Stimulated activated CD8-positive, alpha-beta memory T cell treated with anti-CD3 and anti-CD28 coated beads, Interleukin-7, amount 100 ng/mL, for 1 hour (primary cell): Measurements from ENCODE around the gene SH3RF3.

ENCODE experiments used
- DNase-seq, 2 donors: peaks; one replicate each; pipeline ENCODE4 v3.0.0-alpha.2; 2020; ENCODE audit warnings: low read depth in 2 of 2

SH3RF3 gene

DNA sequence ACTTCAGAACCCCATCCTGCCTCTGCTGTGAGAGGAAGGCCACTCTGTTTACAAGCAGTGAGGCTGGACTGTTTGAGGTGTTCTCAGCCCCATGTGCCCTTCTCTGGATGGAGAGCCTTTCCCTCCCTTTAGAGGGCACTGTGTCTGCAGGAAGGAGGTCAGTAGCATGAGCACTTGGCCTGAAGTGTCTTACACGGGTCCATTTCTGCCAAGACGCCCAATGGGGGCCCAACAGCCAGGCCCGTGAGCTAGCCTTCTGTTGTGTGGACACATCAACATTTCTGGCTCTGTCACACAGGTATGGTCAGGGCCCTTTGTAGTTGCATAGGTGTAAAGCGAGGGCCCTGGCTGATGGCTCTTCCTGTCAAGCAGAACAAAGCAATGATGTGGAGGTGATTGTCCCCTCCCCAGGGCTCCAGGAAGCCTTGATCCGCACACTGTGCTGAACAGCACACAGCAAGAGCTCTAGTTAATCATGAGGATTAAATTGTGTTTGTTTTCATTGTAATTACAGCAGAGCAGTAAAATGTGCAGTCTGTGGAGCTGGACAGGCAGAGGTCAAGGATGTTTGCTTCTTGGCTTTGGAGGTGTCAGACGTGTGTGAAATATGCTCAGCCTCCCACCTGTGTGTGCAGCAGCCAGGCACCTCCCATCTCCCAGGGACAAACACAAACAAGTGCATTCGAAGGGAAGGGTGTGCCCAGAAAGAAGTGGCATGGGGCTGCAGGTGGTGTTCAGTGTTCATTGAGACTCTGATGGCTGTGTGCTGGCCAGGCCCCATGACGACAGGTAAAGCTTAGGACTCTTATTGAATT is 132.1 kb downstream of the SH3RF3 start:
- DNase-seq: no peak

DNA sequence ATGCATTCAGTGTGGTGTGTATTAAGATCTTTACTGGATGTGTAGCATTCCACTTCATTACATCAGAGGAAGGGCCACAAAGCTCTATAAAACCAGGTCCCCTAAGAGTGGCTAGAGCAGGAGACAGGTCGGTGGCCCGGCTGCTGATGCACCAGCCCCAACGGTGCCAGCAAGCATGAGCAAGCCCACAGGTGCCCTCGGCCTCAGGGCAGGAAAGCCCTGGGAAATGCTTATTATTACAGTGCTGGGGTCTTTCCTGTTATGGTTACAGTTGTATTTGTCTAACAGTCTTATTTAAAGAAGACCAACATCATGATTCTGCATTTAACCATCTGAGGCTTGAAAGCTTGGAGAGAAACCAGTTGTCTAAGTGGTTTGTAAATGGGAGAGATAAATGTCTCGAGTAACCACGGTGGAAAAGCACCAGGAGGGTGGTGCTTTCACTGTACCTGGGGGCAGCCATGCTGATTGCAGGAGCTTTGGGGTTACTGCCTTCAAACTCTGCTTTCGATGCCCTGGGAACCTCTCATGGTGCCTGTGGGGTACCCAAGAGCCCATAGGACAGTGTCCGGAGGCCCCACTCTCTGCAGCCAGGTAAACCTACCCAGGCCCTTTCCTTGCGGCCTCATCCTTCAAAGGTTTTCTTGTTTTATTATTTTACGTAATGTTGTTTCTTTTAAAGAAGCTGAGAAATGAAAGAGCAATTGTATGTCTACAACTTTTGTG is 133.1 kb downstream of the SH3RF3 start:
- no peak for DNase-seq

DNA sequence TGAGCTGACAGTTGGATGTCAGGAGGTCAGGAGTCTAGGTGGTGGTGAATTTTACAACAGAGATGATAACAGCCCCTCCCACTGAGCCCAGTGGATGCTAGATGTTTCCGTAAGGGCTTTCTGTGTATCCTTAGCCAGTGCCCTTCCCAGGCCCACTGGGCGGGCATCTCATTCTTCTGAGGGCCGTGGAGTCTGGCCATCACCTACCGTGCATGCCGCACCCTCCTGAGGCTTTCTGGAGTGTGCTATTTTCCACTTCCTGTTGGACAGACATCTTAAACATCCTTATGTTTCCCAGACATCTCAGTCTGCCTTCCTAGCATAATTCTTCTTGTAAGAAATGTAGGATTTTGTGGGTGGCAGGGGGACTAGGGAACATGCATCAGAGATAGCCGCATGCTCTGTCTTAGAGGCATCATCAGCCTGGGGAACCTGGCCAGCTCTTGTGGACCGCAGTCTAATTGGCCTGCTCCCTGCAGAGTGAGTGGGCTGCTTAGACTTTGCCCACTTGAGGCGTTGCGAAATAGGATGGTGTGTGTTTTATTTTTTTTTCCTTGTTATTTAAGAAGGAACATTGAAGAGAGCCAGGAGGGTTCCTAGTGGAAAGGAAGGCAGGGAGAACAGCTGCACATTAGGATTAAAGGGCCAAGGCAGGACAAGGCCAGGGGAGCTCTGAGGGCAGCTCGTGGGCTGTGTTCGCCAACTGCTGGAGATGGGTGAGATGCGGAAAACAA is 135.8 kb downstream of the SH3RF3 start:
- DNase-seq: no peak

DNA sequence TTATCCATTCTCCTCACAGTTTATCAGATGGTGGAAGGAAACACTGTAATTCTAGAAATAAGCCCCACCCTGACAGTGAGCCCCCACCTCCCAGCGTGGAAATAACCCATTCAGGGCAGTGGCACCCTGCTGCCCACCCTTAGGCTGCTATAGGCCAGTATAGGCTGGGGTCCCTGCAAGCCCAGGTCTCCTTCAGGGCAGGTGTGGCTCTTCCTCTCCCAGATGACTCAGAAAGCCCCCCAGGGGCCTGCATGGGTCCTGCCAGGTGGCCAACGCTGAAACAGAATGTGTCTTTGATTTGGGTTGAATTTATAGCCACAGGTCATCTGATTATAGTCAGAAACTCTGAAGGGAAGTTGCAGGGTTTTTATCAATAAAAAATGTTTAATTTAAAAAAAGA is 136.4 kb downstream of the SH3RF3 start:
- no peak for DNase-seq

DNA sequence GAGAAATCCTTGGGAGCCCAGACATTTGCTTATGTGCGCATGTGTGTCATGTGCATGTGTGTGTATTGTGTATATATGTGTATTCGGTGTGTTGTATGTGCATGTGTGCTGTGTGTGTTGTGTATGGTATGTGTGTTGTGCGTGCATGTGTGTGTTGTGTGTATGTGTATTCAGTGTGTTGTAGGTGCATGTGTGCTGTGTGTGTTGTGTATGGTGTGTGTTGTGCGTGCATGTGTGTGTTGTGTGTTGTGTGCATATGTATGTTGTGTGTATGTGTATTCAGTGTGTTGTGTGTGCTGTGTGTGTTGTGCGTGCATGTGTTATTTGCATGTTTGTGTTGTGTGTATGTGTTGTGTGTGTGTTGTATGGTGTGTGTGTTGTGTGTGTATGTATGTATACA is 136.9 kb downstream of the SH3RF3 start:
- no peak for DNase-seq

DNA sequence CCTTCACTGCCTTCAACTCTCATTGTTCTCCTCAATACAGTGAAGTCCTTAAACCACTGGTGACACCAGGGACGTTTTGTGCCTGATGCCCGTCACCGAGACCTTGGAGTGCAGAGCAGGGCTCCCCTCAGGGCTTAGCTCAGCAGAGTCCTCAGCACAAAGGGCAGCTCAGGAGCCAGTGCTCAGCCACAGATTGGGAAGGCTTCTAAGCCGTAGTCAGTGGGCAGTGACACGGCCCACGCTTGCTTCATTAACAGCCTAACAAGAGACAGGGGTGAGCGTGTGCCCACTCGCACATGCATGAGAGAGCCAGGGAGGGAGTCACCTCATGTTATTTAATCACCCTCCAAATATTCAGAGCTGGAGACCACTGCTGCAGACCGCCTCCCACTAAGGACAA is 137.5 kb downstream of the SH3RF3 start:
- no peak for DNase-seq

DNA sequence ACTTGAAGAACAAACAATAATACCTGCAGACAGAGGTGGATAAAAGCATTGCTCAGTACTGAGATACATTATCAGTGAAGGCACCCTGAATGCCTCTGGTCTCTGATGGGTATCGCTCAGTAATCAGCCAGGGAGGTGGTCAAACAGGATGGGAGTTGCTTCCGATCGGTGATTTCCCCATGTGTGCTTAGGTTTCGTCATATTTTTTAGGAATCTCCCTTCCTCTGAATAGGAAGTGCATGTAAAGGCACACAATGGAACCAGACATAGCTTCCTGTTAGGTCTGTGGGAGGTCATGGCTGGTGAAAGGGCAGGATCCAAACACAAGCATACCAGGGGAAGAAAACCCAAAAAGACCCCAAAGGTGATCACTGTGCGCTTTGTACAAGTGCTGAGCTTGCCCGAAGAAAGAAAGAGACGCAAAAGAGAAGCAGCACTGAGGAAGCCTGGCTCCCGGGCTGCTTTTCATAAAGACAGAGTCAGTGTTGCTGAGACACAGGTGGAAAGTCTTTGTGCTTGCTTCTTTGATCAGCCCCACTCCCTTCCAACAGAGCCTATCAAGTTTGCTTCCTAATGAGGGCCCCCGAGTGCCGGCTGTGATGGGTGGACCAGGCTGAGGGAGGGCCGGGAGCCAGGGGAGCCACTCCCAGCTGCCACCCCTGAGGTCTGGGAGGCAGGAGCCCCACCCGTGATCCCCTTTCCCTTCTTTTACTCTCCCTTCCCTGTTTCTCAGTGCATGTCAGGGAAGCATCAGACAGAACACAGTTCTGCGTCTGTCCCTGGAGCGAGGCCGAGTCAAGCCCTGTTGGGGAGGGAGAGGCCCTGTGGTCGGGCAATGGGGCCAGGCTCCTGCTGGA is 138.2 kb downstream of the SH3RF3 start:
- DNase-seq: no peak

DNA sequence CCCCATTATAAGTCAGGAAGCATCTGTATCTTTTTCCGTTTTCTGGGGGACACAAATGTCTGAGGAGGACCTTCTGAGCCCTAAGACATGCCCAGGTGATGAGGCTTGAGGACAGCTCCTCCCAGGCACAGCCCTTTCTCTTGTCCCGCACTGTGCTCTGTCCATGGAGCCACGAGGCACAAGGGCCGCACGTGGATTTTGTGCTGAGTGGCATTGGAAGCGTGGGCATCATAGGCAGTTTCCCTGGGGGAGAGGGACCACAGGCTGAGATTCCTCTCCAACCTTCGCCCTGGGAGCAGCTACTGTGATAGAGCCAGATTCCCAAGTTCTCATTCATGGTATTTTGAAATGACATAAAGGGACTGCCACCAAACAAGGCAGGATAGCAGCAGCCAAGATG is 139.9 kb downstream of the SH3RF3 start:
- no peak for DNase-seq

DNA sequence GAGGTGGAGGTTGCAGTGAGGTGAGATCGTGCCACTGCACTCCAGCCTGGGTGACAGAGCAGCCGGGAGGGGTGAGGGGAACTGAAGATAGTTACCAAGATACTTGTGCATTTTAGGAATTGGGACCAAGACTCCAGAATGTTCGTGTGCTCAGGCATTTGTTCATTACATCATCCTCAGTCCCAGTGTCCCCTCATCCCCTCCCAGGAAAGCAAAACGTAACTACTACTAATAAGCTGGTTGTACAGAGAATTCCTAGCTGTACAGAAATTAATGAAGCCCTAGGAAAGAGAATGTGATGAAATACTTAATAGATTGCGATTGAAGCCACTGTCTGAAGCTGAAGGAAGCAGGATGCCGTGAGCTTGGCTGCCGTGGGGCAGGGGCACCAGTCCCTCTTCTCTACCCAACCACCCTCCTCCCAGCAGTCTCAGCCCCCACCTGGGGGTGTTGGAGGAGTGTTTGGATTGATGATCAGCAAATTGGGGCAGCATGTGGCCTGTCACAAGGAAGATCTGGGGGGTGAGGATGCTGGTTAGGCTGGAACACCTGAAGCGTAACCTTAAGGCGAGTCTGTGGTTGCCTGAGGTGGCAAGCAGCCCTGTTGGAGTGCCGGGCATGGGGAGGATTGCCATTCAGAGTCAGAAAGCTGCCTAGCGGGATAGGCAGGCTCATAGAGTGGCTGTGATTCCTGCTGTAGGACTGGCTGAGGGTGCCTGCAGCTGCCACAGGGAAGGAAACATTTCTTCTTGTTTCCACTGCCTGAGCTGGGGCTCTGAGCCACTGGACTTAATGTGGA is 140.9 kb downstream of the SH3RF3 start:
- no peak for DNase-seq

DNA sequence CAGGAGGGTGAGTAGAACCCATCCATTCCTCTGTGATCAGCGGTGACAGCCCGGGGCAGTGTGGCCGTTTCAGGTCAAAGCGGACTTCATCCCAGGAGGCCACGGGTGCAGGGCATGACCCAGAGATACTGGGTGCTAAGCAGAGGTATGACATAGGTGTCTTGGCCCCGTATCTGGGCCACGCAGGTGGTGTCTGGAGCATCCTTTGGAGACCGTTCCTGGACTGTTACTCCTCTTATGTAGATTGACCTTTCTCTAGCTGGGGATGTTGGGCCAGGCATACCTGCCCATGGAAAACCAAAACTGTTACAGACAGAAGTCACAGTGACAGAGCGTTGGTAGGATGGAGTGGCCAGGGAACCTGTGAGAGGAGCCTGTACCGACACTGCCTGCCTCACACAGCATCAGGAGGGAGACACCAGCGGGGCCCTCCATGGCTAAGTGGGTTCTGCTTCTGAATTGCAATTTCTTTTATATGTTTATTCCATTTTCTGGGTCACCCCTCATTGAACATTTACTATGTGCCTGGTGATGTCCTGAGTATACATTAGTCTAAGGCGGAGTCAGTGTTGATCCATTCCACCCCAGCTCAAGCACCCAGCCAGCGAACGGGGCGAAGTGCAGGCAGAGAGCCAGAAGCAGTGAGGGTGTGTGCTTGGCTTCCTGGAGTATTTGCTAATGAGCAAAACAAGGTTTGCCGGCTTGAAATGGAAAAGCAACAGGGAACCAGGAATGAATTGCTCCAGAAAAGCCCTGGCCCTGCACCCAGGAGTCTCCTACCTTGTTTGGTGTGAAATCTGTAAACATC is 141.7 kb downstream of the SH3RF3 start:
- DNase-seq: no peak

DNA sequence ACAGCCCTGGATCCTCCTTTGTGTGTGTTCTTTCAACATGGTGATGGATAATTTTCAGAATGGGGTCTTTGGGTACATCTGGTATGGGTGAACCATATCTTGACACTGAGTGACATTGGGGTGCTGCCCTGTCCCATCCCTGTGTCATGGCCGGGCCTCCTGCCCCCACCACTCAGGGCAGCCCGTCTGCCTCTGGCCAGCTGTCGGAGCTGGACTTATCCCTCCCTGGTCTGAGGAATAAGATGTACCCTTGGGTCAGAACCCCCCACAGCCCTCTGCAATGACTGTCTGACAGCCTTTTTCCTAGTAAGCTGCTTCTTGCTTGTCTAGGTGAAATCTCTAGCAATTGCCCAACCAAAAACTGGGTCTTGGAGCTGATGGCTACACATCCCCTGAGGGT is 142.9 kb downstream of the SH3RF3 start:
- no peak for DNase-seq

DNA sequence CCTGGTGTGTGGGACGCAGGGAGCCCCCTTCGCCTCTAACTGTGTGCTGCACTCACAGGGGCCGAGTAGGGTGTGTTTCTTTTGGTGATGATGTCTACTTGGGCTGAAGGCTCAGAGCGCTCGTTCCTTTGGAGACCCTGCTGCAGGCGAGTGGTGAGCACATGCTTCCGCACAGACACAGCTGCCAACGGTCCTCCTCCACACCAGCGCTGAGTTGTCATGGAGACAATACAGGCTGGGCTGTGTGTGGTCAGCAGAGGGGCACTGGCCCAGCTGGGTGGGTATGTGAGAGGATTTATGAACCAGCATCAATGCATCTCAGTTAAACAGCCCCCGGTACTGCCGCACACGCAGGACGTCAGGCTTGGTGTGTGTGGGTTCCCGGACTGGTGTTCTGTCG is 143.5 kb downstream of the SH3RF3 start:
- no peak for DNase-seq

DNA sequence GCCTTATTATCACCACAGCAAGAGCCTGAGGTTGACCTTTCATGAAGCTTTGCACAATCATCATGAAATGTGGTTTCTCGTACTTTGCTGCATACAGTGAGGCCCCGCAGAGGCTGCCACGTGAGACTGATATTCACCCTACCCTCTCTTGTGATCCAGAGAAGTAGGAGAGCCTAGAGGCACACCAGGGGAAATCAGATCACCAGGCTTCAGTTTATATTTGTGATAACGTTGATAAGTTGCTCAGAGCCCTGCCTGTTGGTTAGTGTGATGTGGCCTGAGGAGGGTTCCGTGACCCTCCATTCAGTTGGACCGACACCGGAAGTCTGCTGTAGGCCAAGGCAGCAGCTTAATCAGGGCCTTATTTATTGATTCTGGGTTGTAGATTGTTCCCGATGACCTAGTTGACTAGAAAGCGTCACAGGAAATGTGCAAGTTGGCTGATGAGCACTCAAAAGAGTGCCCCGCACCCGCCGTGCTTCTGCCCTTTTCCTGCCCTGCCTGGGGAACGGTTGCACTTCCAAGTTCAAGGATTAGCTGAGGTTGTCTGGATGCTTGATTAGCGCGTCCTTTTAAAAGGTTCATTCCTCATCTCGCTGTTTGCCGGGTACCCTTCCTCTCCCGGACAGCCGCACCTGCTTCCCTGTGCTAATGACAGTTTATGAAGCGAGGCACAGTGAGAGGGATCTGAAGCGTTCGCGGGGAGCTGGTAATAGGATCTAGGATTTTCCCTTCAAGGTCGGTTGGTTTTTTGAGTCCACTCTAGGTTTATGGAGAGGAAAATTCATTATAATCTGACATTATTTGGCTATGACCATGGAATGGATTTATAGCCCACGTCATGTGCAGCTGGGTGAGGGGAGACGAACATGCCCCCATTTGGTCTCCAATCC is 146.4 kb downstream of the SH3RF3 start:
- DNase-seq: no peak

DNA sequence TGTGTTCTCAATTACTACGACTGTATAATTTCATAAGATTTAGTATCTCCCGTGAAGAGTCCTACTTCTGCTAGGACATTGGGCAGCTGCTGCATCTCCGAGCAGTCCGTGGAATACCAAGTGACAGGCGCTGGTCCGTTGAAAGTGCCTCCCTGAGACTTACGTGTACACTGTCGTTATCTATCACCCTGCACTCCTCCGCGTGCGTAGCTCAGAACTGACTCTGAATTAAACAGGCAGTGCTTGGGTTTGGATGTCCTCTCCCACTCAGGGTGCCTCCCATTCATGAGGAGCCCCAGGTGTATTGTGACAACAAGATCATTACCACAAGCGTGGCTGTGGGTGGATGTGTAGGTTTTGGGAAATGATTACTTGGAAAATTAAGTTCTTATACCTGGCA is 148.4 kb downstream of the SH3RF3 start:
- DNase-seq: no peak

DNA sequence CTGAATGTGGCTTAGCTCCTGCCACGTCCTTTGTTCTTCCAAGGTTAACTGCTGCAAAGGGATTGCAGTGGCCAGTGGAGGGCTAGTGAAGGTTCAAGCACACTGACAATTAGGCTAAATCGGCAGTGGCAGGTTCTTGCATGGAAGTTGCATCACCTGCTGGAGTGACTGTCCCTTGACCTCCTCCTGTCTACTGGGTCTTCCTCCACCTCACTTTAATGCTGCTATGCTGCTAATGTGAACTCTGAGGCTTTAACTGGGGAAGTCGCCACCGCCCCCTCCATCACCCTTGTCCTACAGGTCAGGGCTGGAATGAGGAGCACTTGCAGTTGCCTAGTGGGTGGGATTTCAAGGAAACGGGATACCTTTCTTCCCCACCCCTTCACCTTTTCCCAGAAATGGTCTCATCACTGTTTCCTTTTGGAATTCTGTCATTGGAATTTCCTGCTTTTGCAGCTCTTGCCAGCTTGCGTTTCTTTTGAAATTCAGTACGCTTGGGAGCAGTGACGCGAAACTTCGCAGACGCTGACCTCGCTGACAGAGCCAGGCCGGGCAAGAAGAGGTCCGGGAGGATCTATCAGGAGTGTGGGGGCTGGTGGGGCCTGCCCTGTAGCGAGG is 150.3 kb downstream of the SH3RF3 start:
- no peak for DNase-seq

DNA sequence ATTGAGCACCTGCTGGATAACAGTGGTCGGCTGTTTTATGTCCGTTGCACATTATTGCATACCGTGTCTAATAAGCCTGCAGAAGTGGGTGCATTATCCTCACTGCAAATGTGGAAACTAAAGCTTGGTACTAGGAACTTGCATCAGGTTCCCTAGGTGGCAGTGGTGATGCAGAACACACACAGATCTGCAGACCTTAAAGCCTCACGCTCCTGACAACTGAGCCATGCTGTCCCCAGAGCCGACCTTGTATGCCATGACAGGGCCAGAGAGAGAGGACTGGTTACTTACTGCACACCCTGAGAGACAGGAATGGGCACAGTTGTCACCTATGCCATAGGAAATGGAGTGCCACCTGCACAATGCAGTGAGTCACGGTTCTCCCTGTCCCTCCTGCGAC is 151.8 kb downstream of the SH3RF3 start:
- no peak for DNase-seq

DNA sequence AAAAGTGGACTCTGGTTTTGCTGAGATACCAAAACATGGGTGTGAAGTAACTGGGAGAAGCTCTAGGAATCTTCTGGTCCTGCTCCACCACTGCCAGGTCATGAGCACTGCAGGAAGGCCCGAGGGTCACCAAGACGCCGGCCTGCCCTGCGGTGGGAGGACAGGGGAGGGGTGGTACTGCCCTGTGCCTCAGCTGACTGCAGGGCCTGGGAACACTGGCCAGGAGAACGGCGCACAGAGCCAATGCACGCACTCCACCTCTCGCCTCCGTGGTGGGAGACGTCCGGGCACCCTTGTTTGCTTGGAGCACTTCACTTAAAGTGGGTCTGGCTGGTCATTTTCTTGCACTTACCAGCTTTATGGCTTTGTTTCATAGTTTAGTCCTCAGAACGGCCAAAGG is 153.4 kb downstream of the SH3RF3 start:
- DNase-seq: no peak

DNA sequence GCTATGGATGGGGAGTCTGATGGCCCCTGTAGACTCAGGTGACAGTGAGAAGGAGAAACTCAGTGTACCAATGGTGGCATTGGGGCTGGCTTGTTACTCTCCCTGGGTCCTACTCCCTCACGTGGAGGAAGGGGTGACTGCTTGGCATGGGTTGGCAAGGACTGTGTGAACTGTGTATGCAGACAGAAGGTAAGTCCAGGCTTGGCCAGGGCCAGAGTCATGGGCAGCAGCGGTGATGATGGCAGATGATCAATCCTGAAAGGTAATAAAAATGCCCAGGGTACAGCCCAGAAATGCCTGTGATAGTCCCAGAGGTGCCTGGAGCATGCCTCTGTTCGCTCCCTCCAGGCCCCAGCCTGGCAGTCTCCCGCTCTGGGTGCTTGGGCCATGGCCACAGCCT is 153.9 kb downstream of the SH3RF3 start:
- no peak for DNase-seq

DNA sequence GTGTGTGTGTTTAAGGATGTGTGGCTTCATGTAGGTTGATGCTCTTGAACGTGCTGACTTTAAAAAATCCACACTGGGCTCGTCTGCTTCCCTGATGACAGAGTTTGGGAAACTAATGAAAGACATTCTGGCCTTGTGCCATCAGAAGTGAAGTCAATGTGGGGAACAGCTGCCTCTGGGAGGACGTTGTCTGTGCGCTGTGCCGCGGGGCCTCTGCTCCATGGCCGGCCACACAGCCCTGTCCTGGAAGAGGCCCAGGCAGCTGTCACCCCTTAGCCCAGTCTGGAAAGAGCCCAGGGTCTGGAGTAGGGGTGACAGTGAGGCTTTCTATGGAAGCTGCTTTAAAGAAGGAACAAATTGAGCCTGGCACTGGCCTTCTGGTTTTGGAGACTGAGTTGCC is 155.8 kb downstream of the SH3RF3 start:
- no peak for DNase-seq
